ENCODE results near the gene ING5. TPM values are rescaled to one million over a fixed set of nuclear protein-coding genes. Genes with fewer than 3 reads are reported as not detected.
"Not testable (repeated sequence)": the region's sequence is repeated elsewhere in the genome, so short reads cannot be mapped to it uniquely, and the experiment has no call there.

The ING5 gene
- total and polyA plus RNA-seq, 4 experiments from 2014 or later: 19.3 to 99.5 (median 65.3) TPM

- Mint-ChIP-seq H3K9me3 (no peaks in the 10 kb centered on the region), H3K36me3 (peaks cover 39 to 69% of the 10 kb centered on the region in 2 donors), H3K27ac (peak overlapping the region in 2 of 7 donors; percentile 20 to 75), H3K4me1 (no peaks in the 10 kb centered on the region), H3K4me3 (no peak overlapping the region), H3K27me3 (no peaks in the 10 kb centered on the region)
- no peak overlapping the region for H3K27ac ChIP-seq (ENCODE audit: low read depth, low read length)
- ChIA-PET POLR2A (ENCODE audit: partially characterized antibody) (interaction anchor here (0.6 kb wide), 1 partner anchor 15 kb away, joined by 3 read pairs; no protein-coding TSS in a partner anchor), CTCF (ENCODE audit: partially characterized antibody) (interaction anchor here (1.3 to 2.2 kb wide), 2 partner anchors 16 to 221 kb away, joined by 4 to 9 read pairs; no protein-coding TSS in a partner anchor)
- no peak for DNase-seq
- H3K4me3 ChIP-seq (ENCODE audit: low read length in 2 of 2): no peak overlapping the region
- peaks cover 56% of the 10 kb centered on the region for H3K36me3 ChIP-seq (ENCODE audit: insufficient read depth, low read length)
- H3K27me3 ChIP-seq (ENCODE audit: insufficient read depth, low read length): no peaks in the 10 kb centered on the region
- intact Hi-C loops (cut with micrococcal nuclease): no loop called here
- H3K4me1 ChIP-seq (ENCODE audit: insufficient read depth, low read length): no peaks in the 10 kb centered on the region
- no peaks in the 10 kb centered on the region for H3K9me3 ChIP-seq (ENCODE audit: control insufficient read depth in 1 of 2, low read length in 2 of 2)
These were observed 44.0 kb upstream of the ING5 start for GRCh38 chr2:241657786-241658254.

DNA sequence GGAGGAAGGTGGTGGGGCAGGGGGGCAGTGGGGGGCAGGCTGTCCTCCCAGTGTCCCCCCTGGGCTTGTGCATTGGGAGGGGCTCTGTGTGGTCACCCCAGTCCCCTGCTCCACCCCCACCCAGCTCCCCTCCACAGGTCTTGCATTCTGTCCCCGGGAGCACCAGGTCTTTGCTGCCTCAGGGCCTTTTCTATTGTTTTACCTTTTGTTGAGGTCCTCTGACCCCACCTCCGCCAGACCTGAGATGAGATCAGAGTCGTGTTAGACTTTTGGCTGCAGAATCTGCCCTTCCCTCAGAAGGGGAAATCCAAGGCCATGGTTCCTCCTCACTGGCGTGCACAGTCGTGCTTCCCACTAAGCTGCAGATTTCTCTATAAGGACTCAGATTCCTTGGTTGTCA lies 43.5 kb upstream of the ING5 start:
- no peaks in the 10 kb centered on the region for H3K4me1 Mint-ChIP-seq
- DNase-seq: no peak
- Histone ChIP-seq H3K4me1 (ENCODE audit: insufficient read depth, low read length) (no peaks in the 10 kb centered on the region), H3K9me3 (ENCODE audit: control insufficient read depth in 1 of 2, low read length in 2 of 2) (no peaks in the 10 kb centered on the region), H3K4me3 (ENCODE audit: low read length in 2 of 2) (no peak overlapping the region), H3K27me3 (ENCODE audit: insufficient read depth, low read length) (no peaks in the 10 kb centered on the region), H3K27ac (ENCODE audit: low read depth, low read length) (no peak overlapping the region), H3K36me3 (ENCODE audit: insufficient read depth, low read length) (peaks cover 51% of the 10 kb centered on the region)
- no peak overlapping the region for H3K4me3 Mint-ChIP-seq
- peak overlapping the region in 1 of 7 donors; percentile 74 for H3K27ac Mint-ChIP-seq
- intact Hi-C loops (cut with micrococcal nuclease): no loop called here
- H3K9me3 Mint-ChIP-seq: no peaks in the 10 kb centered on the region
- H3K27me3 Mint-ChIP-seq: no peaks in the 10 kb centered on the region
- POLR2A ChIA-PET (ENCODE audit: partially characterized antibody): no interaction called here
- CTCF ChIA-PET (ENCODE audit: partially characterized antibody): interaction anchor here (0.8 to 2.2 kb wide), 5 partner anchors 12 to 807 kb away, joined by 3 to 9 read pairs (median 4); partner anchors contain the start of gene DTYMK
- H3K36me3 Mint-ChIP-seq: peaks cover 40 to 65% of the 10 kb centered on the region in 2 donors

- intact Hi-C loops (cut with micrococcal nuclease): no loop called here
- H3K27ac Mint-ChIP-seq: no peak overlapping the region
- peak in 4 of 5 donors; percentile 22 to 46 (median 38) for DNase-seq
- H3K4me3 Mint-ChIP-seq: no peak overlapping the region
- CTCF ChIA-PET (ENCODE audit: partially characterized antibody): interaction anchor here (0.8 to 2.2 kb wide), 7 partner anchors 13 to 808 kb away, joined by 3 to 9 read pairs (median 4); partner anchors contain the start of gene DTYMK
- peaks cover 49% of the 10 kb centered on the region for H3K36me3 ChIP-seq (ENCODE audit: insufficient read depth, low read length)
- H3K27me3 Mint-ChIP-seq: no peaks in the 10 kb centered on the region
- no peaks in the 10 kb centered on the region for H3K9me3 ChIP-seq (ENCODE audit: control insufficient read depth in 1 of 2, low read length in 2 of 2)
- POLR2A ChIA-PET (ENCODE audit: partially characterized antibody): no interaction called here
- no peak overlapping the region for H3K27ac ChIP-seq (ENCODE audit: low read depth, low read length)
- H3K27me3 ChIP-seq (ENCODE audit: insufficient read depth, low read length): no peaks in the 10 kb centered on the region
- no peaks in the 10 kb centered on the region for H3K4me1 ChIP-seq (ENCODE audit: insufficient read depth, low read length)
- no peak overlapping the region for H3K4me3 ChIP-seq (ENCODE audit: low read length in 2 of 2)
- H3K36me3 Mint-ChIP-seq: peaks cover 42 to 61% of the 10 kb centered on the region in 2 donors
- H3K4me1 Mint-ChIP-seq: no peaks in the 10 kb centered on the region
- H3K9me3 Mint-ChIP-seq: no peaks in the 10 kb centered on the region
These were observed 42.6 kb upstream of the ING5 start for GRCh38 chr2:241659150-241659739.

- Mint-ChIP-seq H3K36me3 (peaks cover 32 to 50% of the 10 kb centered on the region in 2 donors), H3K27ac (peak overlapping the region in 1 of 7 donors; percentile 62), H3K4me1 (peaks cover 2 to 5% (median 4%) of the 10 kb centered on the region in 4 donors), H3K4me3 (no peak overlapping the region), H3K27me3 (no peaks in the 10 kb centered on the region), H3K9me3 (no peaks in the 10 kb centered on the region)
- DNase-seq: no peak
- intact Hi-C loops (cut with micrococcal nuclease): no loop called here
- ChIA-PET CTCF (ENCODE audit: partially characterized antibody) (interaction anchor here (1.3 kb wide), 1 partner anchor 14 kb away, joined by 3 read pairs; no protein-coding TSS in a partner anchor), POLR2A (ENCODE audit: partially characterized antibody) (no interaction called here)
- no peaks in the 10 kb centered on the region for H3K4me1 ChIP-seq (ENCODE audit: insufficient read depth, low read length)
- H3K9me3 ChIP-seq (ENCODE audit: control insufficient read depth in 1 of 2, low read length in 2 of 2): no peaks in the 10 kb centered on the region
- peaks cover 34% of the 10 kb centered on the region for H3K36me3 ChIP-seq (ENCODE audit: insufficient read depth, low read length)
- no peak overlapping the region for H3K27ac ChIP-seq (ENCODE audit: low read depth, low read length)
- H3K27me3 ChIP-seq (ENCODE audit: insufficient read depth, low read length): no peaks in the 10 kb centered on the region
- no peak overlapping the region for H3K4me3 ChIP-seq (ENCODE audit: low read length in 2 of 2)
These were observed 41.1 kb upstream of the ING5 start for GRCh38 chr2:241660593-241661213.

DNA sequence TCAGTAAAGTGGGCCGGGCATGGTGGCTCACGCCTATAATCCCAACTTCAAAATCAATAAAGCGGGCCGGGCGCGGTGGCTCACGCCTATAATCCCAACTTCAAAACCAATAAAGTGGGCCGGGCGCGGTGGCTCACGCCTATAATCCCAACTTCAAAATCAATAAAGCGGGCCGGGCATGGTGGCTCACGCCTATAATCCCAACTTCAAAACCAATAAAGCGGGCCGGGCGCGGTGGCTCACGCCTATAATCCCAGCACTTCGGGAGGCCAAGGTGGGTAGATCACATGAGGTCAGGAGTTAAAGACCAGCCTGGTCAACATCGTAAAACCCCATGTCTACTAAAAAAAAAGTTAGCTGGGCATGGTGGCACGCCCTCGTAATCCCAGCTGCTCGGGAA lies 39.1 kb upstream of the ING5 start:
- DNase-seq; H3K4me3 Mint-ChIP-seq; CTCF ChIA-PET (ENCODE audit: partially characterized antibody); H3K27ac ChIP-seq (ENCODE audit: low read depth, low read length); H3K27ac Mint-ChIP-seq; H3K27me3 ChIP-seq (ENCODE audit: insufficient read depth, low read length); H3K27me3 Mint-ChIP-seq; H3K4me3 ChIP-seq (ENCODE audit: low read length in 2 of 2); H3K4me1 Mint-ChIP-seq; POLR2A ChIA-PET (ENCODE audit: partially characterized antibody); intact Hi-C loops (cut with micrococcal nuclease); H3K4me1 ChIP-seq (ENCODE audit: insufficient read depth, low read length); H3K9me3 Mint-ChIP-seq; H3K9me3 ChIP-seq (ENCODE audit: control insufficient read depth in 1 of 2, low read length in 2 of 2): not testable (repeated sequence)
- peaks cover 31% of the 10 kb centered on the region for H3K36me3 ChIP-seq (ENCODE audit: insufficient read depth, low read length)
- peaks cover 29 to 43% of the 10 kb centered on the region in 2 donors for H3K36me3 Mint-ChIP-seq

DNA sequence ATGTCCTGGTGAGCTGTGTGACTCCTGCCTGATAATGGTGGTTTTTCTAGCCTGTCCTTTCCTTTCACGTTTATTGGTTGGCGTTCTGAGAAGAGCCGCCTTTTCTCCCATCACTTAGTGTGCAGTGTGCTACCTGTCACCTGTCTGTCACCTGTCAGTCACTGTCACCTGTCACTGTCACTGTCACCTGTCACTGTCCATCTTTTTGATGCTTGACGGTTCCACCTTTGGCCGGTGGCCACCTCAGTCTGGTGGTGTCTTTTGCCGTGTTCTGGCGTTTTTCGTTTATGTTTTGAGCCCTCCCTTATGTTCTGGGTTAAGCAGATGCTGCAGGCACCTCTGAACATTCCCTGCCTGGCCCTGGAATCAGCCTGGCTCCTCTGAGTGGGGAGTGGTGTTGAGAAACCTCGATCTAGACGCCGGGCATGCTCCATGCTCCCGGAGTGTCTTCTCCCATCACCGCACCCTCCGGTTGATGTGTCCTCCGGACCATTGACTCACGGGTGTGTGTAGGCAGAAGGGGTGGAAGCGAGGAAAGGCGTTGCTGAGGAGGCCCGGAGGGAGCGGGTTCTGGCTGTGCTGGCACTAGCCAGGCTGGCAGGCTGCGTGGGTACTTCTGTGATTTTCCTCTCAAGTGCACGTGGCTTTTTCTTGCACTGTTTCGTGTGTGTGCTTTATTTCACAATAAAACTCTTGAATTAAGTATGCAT lies 36.0 kb upstream of the ING5 start:
- ChIA-PET POLR2A (ENCODE audit: partially characterized antibody) (no interaction called here), CTCF (ENCODE audit: partially characterized antibody) (interaction anchor here (1.9 kb wide), 1 partner anchor 212 kb away, joined by 5 read pairs; no protein-coding TSS in a partner anchor)
- intact Hi-C loops (cut with micrococcal nuclease): no loop called here
- Histone ChIP-seq H3K4me3 (ENCODE audit: low read length in 2 of 2) (no peak overlapping the region), H3K9me3 (ENCODE audit: control insufficient read depth in 1 of 2, low read length in 2 of 2) (no peaks in the 10 kb centered on the region), H3K27ac (ENCODE audit: low read depth, low read length) (no peak overlapping the region), H3K4me1 (ENCODE audit: insufficient read depth, low read length) (no peaks in the 10 kb centered on the region), H3K27me3 (ENCODE audit: insufficient read depth, low read length) (no peaks in the 10 kb centered on the region), H3K36me3 (ENCODE audit: insufficient read depth, low read length) (peaks cover 12% of the 10 kb centered on the region)
- H3K36me3 Mint-ChIP-seq: peaks cover 15 to 43% of the 10 kb centered on the region in 2 donors
- no peak for DNase-seq
- peaks cover 2 to 10% (median 4%) of the 10 kb centered on the region in 4 donors for H3K4me1 Mint-ChIP-seq
- H3K9me3 Mint-ChIP-seq: no peaks in the 10 kb centered on the region
- H3K27me3 Mint-ChIP-seq: no peaks in the 10 kb centered on the region
- no peak overlapping the region for H3K4me3 Mint-ChIP-seq
- no peak overlapping the region for H3K27ac Mint-ChIP-seq
